CD14-positive monocyte (primary cell): ENCODE results near the gene TCF7. TPM values are rescaled to one million over a fixed set of nuclear protein-coding genes. Genes with fewer than 3 reads are reported as not detected.

Experiments used
- DNase-seq, 3 donors: peaks; one replicate each; pipeline ENCODE4 v3.0.0-alpha.2; 2011 to 2022
- H2AFZ ChIP-seq: 2 replicates; pipeline ENCODE4 v1.6.0; 2012; ENCODE audit warnings: mild to moderate bottlenecking, low read depth, low read length, inconsistent platforms; ENCODE audit not compliant: insufficient read depth, poor library complexity, severe bottlenecking
- H3K27ac ChIP-seq, 2 donors: 1 replicate in 1 of 2; 2 replicates in 1 of 2; pipeline ENCODE4 v1.5.1; 2012 to 2013; ENCODE audit warnings: low read length in 2 of 2, control low read depth in 1 of 2, inconsistent platforms in 1 of 2, low read depth in 1 of 2, mild to moderate bottlenecking in 1 of 2
- H3K27me3 ChIP-seq, 2 donors: one replicate each; pipeline versions ENCODE4 v1.6.0 to v1.6.1; 2011 to 2013; ENCODE audit warnings: low read length in 2 of 2; ENCODE audit not compliant: control insufficient read depth in 2 of 2, insufficient read depth in 2 of 2
- H3K36me3 ChIP-seq, 2 donors: replicated peaks in 1 of 2; 1 replicate in 1 of 2; 2 replicates in 1 of 2; pipeline versions ENCODE4 v1.5.1 to v1.6.1; 2012 to 2013; ENCODE audit warnings: low read length in 2 of 2, control low read depth in 1 of 2, inconsistent platforms in 1 of 2, mild to moderate bottlenecking in 1 of 2; ENCODE audit not compliant: insufficient read depth in 2 of 2, control insufficient read depth in 1 of 2
- H3K4me1 ChIP-seq, 2 donors: 1 replicate in 1 of 2; 2 replicates in 1 of 2; pipeline versions ENCODE4 v1.5.1 to v1.6.1; 2012 to 2013; ENCODE audit warnings: low read length in 2 of 2, control low read depth in 1 of 2, inconsistent platforms in 1 of 2, mild to moderate bottlenecking in 1 of 2, moderate library complexity in 1 of 2; ENCODE audit not compliant: insufficient read depth in 2 of 2, control insufficient read depth in 1 of 2
- H3K4me2 ChIP-seq: replicated peaks from 2 replicates; pipeline ENCODE3; 2012; ENCODE audit warnings: low read length, moderate library complexity, mild to moderate bottlenecking; ENCODE audit not compliant: poor library complexity, severe bottlenecking; ENCODE audit errors: extremely low read depth
- H3K4me3 ChIP-seq, 3 experiments: fragments of 200-600 bp in 1 of 3; sonication (generic) in 1 of 3; replicated peaks in 1 of 3; 1 replicate in 2 of 3; 2 replicates in 1 of 3; pipeline ENCODE4 v1.5.1; 2011 to 2013; ENCODE audit warnings: low read length in 3 of 3, mild to moderate bottlenecking in 3 of 3, control low read depth in 2 of 3, low read depth in 2 of 3, inconsistent platforms in 1 of 3, moderate library complexity in 1 of 3
- H3K79me2 ChIP-seq: 2 replicates; pipeline ENCODE4 v1.6.0; 2012; ENCODE audit warnings: mild to moderate bottlenecking, control low read depth, inconsistent platforms, low read length, moderate library complexity; ENCODE audit not compliant: insufficient read depth
- H3K9ac ChIP-seq: 2 replicates; pipeline ENCODE4 v1.6.0; 2017; ENCODE audit warnings: low read length, mild to moderate bottlenecking; ENCODE audit not compliant: insufficient read depth, poor library complexity, severe bottlenecking
- H3K9me3 ChIP-seq, 2 donors: replicated peaks in 1 of 2; 1 replicate in 1 of 2; 2 replicates in 1 of 2; pipeline versions ENCODE4 v1.5.1 to v1.6.1; 2012 to 2013; ENCODE audit warnings: low read length in 2 of 2, control low read depth in 1 of 2; ENCODE audit not compliant: control insufficient read depth in 1 of 2, insufficient read depth in 1 of 2
- H4K20me1 ChIP-seq: 2 replicates; pipeline ENCODE4 v1.6.0; 2012; ENCODE audit warnings: mild to moderate bottlenecking, low read length, control low read depth, moderate library complexity; ENCODE audit not compliant: insufficient read depth
- H3K27ac Mint-ChIP-seq, 7 donors: one replicate each; pipeline ENCODE4 v1.8.0; 2020; ENCODE audit warnings: mild to moderate bottlenecking in 7 of 7, mixed read lengths in 7 of 7, moderate library complexity in 6 of 7, inconsistent platforms in 2 of 7
- H3K27me3 Mint-ChIP-seq, 3 donors: one replicate each; pipeline ENCODE4 v1.8.0; 2021 to 2022; ENCODE audit warnings: low read depth in 3 of 3, mild to moderate bottlenecking in 3 of 3, mixed read lengths in 3 of 3, moderate library complexity in 3 of 3, inconsistent platforms in 1 of 3
- H3K36me3 Mint-ChIP-seq, 2 donors: one replicate each; pipeline ENCODE4 v1.8.0; 2020; ENCODE audit warnings: mixed read lengths in 2 of 2, inconsistent platforms in 1 of 2, mild to moderate bottlenecking in 1 of 2
- H3K4me1 Mint-ChIP-seq: one replicate; pipeline ENCODE4 v1.8.0; 2020; ENCODE audit warnings: mild to moderate bottlenecking, mixed read lengths
- H3K4me3 Mint-ChIP-seq, 2 donors: one replicate each; pipeline ENCODE4 v1.8.0; 2020; ENCODE audit warnings: mild to moderate bottlenecking in 2 of 2, mixed read lengths in 2 of 2, moderate library complexity in 1 of 2
- H3K9me3 Mint-ChIP-seq, 7 donors: one replicate each; pipeline ENCODE4 v1.8.0; 2020 to 2022; ENCODE audit warnings: mixed read lengths in 7 of 7, mild to moderate bottlenecking in 6 of 7, moderate library complexity in 6 of 7, inconsistent platforms in 2 of 7
- CTCF ChIP-seq: fragments of 200-600 bp; IDR thresholded peaks from one replicate; pipeline ENCODE4 v1.8.0; 2022; ENCODE audit warnings: antibody characterized with exemption, mild to moderate bottlenecking
- WGBS: methylation state at CpG from one replicate; pipeline ENCODE4 v1.1.5; 2013; ENCODE audit warnings: missing lambda C conversion rate; ENCODE audit not compliant: insufficient coverage; 5-methylcytosine and 5-hydroxymethylcytosine counted together
- intact Hi-C, 2 donors: fragments of 100-400 bp; cut with micrococcal nuclease; formaldehyde crosslinking; loops; one replicate each; pipeline versions ENCODE4 v1.15.0 to v1.15.1; 2023
- polyA plus RNA-seq, 3 donors: library from polyadenylated mRNA; depleted of rRNA in 1 of 3; unstranded in 2 of 3; stranded (reverse) in 1 of 3; fragments of 300-500 nt in 2 of 3; fragments of >200 nt in 1 of 3; fragmentation: Illumina TruSeq in 2 of 3; gene quantifications; 1 replicate in 2 of 3; 2 replicates in 1 of 3; pipeline ENCODE4 v1.2.3, GENCODE V29; 2012 to 2021

The TCF7 gene
- polyA plus RNA-seq, 3 donors: 0.15 to 0.84 (median 0.83) TPM

GRCh38 chr5:134106991-134107701 lies 7.3 kb upstream of the TCF7 start:
- Mint-ChIP-seq H3K4me1 (no peaks in the 10 kb centered on the region), H3K27ac (no peak overlapping the region), H3K36me3 (no peaks in the 10 kb centered on the region), H3K27me3 (peaks cover 19 to 22% (median 21%) of the 10 kb centered on the region in 3 donors), H3K9me3 (peaks cover 0 to 2% (median 0%) of the 10 kb centered on the region in 7 donors), H3K4me3 (no peak overlapping the region)
- no peak overlapping the region for H2AFZ ChIP-seq
- no peak for DNase-seq
- intact Hi-C loops: no loop called here
- peaks cover 9 to 14% of the 10 kb centered on the region in 2 donors for H3K27me3 ChIP-seq
- no peak overlapping the region for H3K27ac ChIP-seq
- no peaks in the 10 kb centered on the region for H4K20me1 ChIP-seq
- no peaks in the 10 kb centered on the region for H3K36me3 ChIP-seq
- H3K4me3 ChIP-seq: no peak overlapping the region
- no peaks in the 10 kb centered on the region for H3K79me2 ChIP-seq
- 83% methylated on average over 10 of the region's 10 CpGs for WGBS
- H3K4me1 ChIP-seq: no peaks in the 10 kb centered on the region
- H3K9ac ChIP-seq: no peak overlapping the region
- no peaks in the 10 kb centered on the region for H3K9me3 ChIP-seq
- H3K4me2 ChIP-seq: no peak overlapping the region
- TF ChIP-seq CTCF: no peak

GRCh38 chr5:134107779-134108178 lies 6.7 kb upstream of the TCF7 start:
- Histone ChIP-seq H3K36me3 (no peaks in the 10 kb centered on the region), H4K20me1 (no peaks in the 10 kb centered on the region), H3K79me2 (no peaks in the 10 kb centered on the region), H3K9ac (no peak overlapping the region), H3K9me3 (peaks cover 0 to 1% of the 10 kb centered on the region in 2 donors), H3K4me2 (no peak overlapping the region), H3K4me3 (no peak overlapping the region), H3K27me3 (peaks cover 15 to 21% of the 10 kb centered on the region in 2 donors), H3K4me1 (no peaks in the 10 kb centered on the region), H3K27ac (no peak overlapping the region), H2AFZ (no peak overlapping the region)
- DNase-seq: no peak
- no peak for TF ChIP-seq CTCF
- Mint-ChIP-seq H3K27ac (no peak overlapping the region), H3K27me3 (peaks cover 26 to 28% (median 28%) of the 10 kb centered on the region in 3 donors), H3K4me1 (no peaks in the 10 kb centered on the region), H3K4me3 (no peak overlapping the region), H3K9me3 (peaks cover 0 to 2% (median 0%) of the 10 kb centered on the region in 7 donors), H3K36me3 (no peaks in the 10 kb centered on the region)
- no CpG with 5 or more reads among the region's 3 CpGs for WGBS
- intact Hi-C loops: no loop called here
